ENCODE measurements around the gene NHEJ1. TPM values are rescaled to one million over a fixed set of nuclear protein-coding genes. Genes with fewer than 3 reads are reported as not detected.

NHEJ1 gene
- total RNA-seq: 1 to 10 TPM; 6.8 to 9.8 TPM
- 1 to 10 TPM; 8.1 to 8.9 TPM for polyA plus RNA-seq
- long read RNA-seq, donor 1, transcript NHEJ1-201 (8 exons, 2,094 nt): major isoform, 25 of 32 reads
- long read RNA-seq, donor 1, partial matches to known transcripts: 1 of 32 reads
- long read RNA-seq, donor 1, other reads (novel, unspliced or antisense): 6 of 32 reads
- long read RNA-seq, donor 2, partial matches to known transcripts: 0 of 3 reads
- long read RNA-seq, donor 2, other reads (novel, unspliced or antisense): 1 of 3 reads

- peak; percentile 98 to 99 for DNase-seq
- WGBS, 2 donors: 1% methylated on average over 58 to 70 of the region's 70 CpGs
- Histone ChIP-seq H3K27me3 (ENCODE audit: control insufficient read depth in 1 of 2, insufficient read depth in 2 of 2, low read length in 1 of 2) (no peaks in the 10 kb centered on the region), H3K9me3 (ENCODE audit: control insufficient read depth, low read length) (no peaks in the 10 kb centered on the region), H3K4me1 (ENCODE audit: control insufficient read depth in 1 of 2, insufficient read depth in 2 of 2, low read length in 2 of 2) (no peaks in the 10 kb centered on the region), H3K36me3 (ENCODE audit: control insufficient read depth in 1 of 2, insufficient read depth in 2 of 2, low read length in 1 of 2) (peaks cover 0 to 5% of the 10 kb centered on the region in 2 donors), H3K27ac (ENCODE audit: low read depth in 1 of 2, low read length in 2 of 2) (peak within 1 kb of the TSS in 1 of 2 donors; percentile 83), H3K4me3 (ENCODE audit: low read length in 2 of 2) (peak within 1 kb of the TSS; percentile 20 to 73)
- intact Hi-C loops (cut with DNase I): loop anchor here in 1 of 2 donors (1.0 to 10.0 kb wide), 3 partner anchors 58 to 374 kb away; partner anchors contain the start of gene ABCB6
- peak; percentile 98 for ATAC-seq (ENCODE audit: low FRiP score)
These were observed at the start of gene NHEJ1 for GRCh38 chr2:219160186-219161017. Gene NHEJ1 (minus strand): TSS chr2:219160815. CDS start chr2:219158362, 2,453 bp downstream.

DNA sequence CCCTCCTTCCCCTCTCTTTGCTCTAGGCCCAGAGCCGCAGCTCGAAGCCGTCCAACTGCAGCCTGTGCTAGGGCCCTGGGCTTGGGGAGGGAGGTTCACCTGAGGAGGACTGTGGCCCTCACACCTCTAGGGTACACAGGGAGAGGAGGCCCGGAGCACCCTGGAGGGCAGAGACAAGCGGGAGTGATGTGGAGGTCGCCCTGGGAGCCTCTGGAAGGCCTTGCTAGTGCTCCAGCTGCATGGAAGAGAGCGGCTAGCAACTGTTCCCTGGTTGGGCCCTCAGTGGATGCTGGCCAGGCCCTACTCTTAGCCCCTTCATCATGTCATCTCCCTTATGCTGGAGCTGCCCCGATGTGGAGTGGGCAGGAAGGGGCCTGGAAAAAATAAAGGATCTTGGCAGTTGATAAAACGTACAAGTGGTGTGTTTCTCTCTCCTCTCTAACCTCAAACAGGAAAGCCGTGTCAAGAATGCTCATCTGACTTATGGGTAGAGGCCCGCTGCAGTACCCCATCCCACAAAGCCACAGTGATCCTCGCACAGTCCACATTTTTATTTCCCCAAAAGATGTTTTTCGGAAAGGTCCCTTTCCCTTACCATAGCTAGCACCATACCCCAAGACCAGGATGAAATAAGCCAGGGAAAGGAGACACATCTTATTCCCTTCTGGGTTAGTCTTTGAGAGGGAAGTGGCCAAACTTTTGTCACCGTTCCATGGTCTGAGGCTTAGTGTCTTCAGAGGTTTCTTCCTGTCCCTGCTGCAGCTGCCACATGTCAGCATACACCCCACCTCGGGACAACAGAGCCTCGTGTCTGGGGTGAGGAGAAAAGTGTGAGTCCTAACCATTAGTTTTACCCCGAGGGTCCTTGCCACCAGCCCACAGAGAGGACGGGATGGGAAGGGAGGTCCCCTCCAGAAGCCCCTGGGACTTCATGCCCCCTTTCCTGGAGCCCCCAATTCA, 48.9 kb upstream of the NHEJ1 start:
- no peaks in the 10 kb centered on the region for H3K9me3 ChIP-seq (ENCODE audit: control insufficient read depth, low read length)
- ATAC-seq (ENCODE audit: low FRiP score): no peak
- no peaks in the 10 kb centered on the region for H3K4me1 ChIP-seq (ENCODE audit: control insufficient read depth in 1 of 2, insufficient read depth in 2 of 2, low read length in 2 of 2)
- WGBS, 2 donors: 84 to 86% methylated on average over 18 of the region's 18 CpGs
- intact Hi-C loops (cut with DNase I): no loop called here
- no peak overlapping the region for H3K4me3 ChIP-seq (ENCODE audit: low read length in 2 of 2)
- no peaks in the 10 kb centered on the region for H3K27me3 ChIP-seq (ENCODE audit: control insufficient read depth in 1 of 2, insufficient read depth in 2 of 2, low read length in 1 of 2)
- DNase-seq: no peak
- peaks cover 0 to 6% of the 10 kb centered on the region in 2 donors for H3K36me3 ChIP-seq (ENCODE audit: control insufficient read depth in 1 of 2, insufficient read depth in 2 of 2, low read length in 1 of 2)
- H3K27ac ChIP-seq (ENCODE audit: low read depth in 1 of 2, low read length in 2 of 2): no peak overlapping the region

DNA sequence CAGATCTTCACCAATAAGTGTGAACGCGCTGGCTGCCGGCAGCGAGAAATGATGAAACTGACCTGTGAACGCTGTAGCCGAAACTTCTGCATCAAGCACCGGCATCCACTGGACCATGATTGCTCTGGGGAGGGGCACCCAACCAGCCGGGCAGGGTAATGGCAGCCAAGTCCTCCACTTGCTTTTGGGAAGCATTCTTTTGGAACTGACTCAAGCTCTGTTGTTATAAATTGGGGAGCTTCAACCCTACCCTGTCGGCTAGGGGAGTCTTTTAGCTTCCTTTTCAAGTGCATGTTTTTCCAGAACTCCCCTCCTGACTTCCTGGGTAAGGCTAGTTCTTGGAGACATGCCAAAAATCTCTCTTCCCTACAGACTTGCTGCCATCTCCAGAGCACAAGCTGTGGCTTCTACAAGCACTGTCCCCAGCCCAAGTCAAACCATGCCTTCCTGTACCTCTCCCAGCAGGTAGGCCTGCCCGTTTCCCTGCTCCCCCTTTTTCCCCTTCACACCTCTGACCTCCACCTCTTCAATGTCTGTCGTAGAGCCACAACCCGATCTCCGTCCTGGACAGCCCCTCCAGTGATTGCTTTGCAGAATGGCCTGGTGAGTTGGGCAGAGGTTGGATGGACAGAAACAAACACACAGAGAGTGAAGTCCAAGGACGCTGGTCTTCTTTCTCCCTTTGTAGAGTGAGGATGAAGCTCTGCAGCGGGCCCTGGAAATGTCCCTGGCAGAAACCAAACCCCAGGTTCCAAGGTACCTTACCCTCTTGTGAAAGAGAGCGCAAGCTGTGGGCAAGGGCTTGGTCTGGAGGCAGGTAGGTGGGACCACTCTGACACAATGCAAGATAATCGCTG, 47.5 kb upstream of the NHEJ1 start:
- DNase-seq (no peak), ATAC-seq (ENCODE audit: low FRiP score) (no peak)
- H3K27ac ChIP-seq (ENCODE audit: low read depth in 1 of 2, low read length in 2 of 2): no peak overlapping the region
- no peak overlapping the region for H3K4me3 ChIP-seq (ENCODE audit: low read length in 2 of 2)
- H3K27me3 ChIP-seq (ENCODE audit: control insufficient read depth in 1 of 2, insufficient read depth in 2 of 2, low read length in 1 of 2): no peaks in the 10 kb centered on the region
- no peaks in the 10 kb centered on the region for H3K4me1 ChIP-seq (ENCODE audit: control insufficient read depth in 1 of 2, insufficient read depth in 2 of 2, low read length in 2 of 2)
- H3K36me3 ChIP-seq (ENCODE audit: control insufficient read depth in 1 of 2, insufficient read depth in 2 of 2, low read length in 1 of 2): peaks cover 0 to 6% of the 10 kb centered on the region in 2 donors
- intact Hi-C loops (cut with DNase I): no loop called here
- 63 to 65% methylated on average over 17 of the region's 17 CpGs for WGBS, 2 donors
- H3K9me3 ChIP-seq (ENCODE audit: control insufficient read depth, low read length): no peaks in the 10 kb centered on the region

GRCh38 chr2:219207134-219207883, 46.7 kb upstream of the NHEJ1 start:
- intact Hi-C loops (cut with DNase I): no loop called here
- Histone ChIP-seq H3K36me3 (ENCODE audit: control insufficient read depth in 1 of 2, insufficient read depth in 2 of 2, low read length in 1 of 2) (peaks cover 0 to 6% of the 10 kb centered on the region in 2 donors), H3K27ac (ENCODE audit: low read depth in 1 of 2, low read length in 2 of 2) (peak overlapping the region in 1 of 2 donors; percentile 58), H3K4me1 (ENCODE audit: control insufficient read depth in 1 of 2, insufficient read depth in 2 of 2, low read length in 2 of 2) (no peaks in the 10 kb centered on the region), H3K9me3 (ENCODE audit: control insufficient read depth, low read length) (no peaks in the 10 kb centered on the region), H3K27me3 (ENCODE audit: control insufficient read depth in 1 of 2, insufficient read depth in 2 of 2, low read length in 1 of 2) (no peaks in the 10 kb centered on the region), H3K4me3 (ENCODE audit: low read length in 2 of 2) (peak overlapping the region; percentile 31 to 55)
- DNase-seq: no peak
- 3 to 4% methylated on average over 18 to 22 of the region's 22 CpGs for WGBS, 2 donors
- ATAC-seq (ENCODE audit: low FRiP score): no peak

GRCh38 chr2:219206328-219207133, 45.9 kb upstream of the NHEJ1 start, which contains the start of gene ZFAND2B:
Gene ZFAND2B (plus strand): TSS chr2:219206782. CDS start chr2:219206988, 206 bp downstream.
- H3K9me3 ChIP-seq (ENCODE audit: control insufficient read depth, low read length): no peaks in the 10 kb centered on the region
- peaks cover 0 to 6% of the 10 kb centered on the region in 2 donors for H3K36me3 ChIP-seq (ENCODE audit: control insufficient read depth in 1 of 2, insufficient read depth in 2 of 2, low read length in 1 of 2)
- ATAC-seq (ENCODE audit: low FRiP score): peak; percentile 97

DNA sequence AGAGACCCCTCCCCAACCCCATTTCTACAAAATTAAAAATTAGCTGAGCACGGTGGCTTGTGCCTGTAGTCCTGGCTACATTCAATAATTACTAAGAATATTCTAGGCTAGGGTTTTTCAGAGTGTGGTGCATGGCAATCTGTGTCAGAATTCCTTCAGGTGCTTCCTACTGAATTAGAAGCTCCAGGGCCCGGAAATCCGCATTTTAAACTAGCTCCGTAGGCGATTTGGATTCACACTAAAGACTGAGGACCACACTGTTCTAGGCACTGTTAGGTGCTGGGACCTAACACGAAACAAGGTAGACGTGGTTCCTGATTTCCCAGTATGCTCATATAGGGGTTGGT, 45.3 kb upstream of the NHEJ1 start:
- ATAC-seq (ENCODE audit: low FRiP score) (peak; percentile 6), DNase-seq (no peak)
- Histone ChIP-seq H3K4me1 (ENCODE audit: control insufficient read depth in 1 of 2, insufficient read depth in 2 of 2, low read length in 2 of 2) (no peaks in the 10 kb centered on the region), H3K9me3 (ENCODE audit: control insufficient read depth, low read length) (no peaks in the 10 kb centered on the region), H3K27me3 (ENCODE audit: control insufficient read depth in 1 of 2, insufficient read depth in 2 of 2, low read length in 1 of 2) (no peaks in the 10 kb centered on the region), H3K4me3 (ENCODE audit: low read length in 2 of 2) (peak overlapping the region; percentile 12 to 55), H3K36me3 (ENCODE audit: control insufficient read depth in 1 of 2, insufficient read depth in 2 of 2, low read length in 1 of 2) (peaks cover 0 to 6% of the 10 kb centered on the region in 2 donors), H3K27ac (ENCODE audit: low read depth in 1 of 2, low read length in 2 of 2) (peak overlapping the region; percentile 3 to 58)
- intact Hi-C loops (cut with DNase I): loop anchor here in 1 of 2 donors (1.0 kb wide), 1 partner anchor 28 kb away; the partner anchor contains the start of gene RETREG2
- 16% methylated on average over 7 of the region's 7 CpGs for WGBS, 2 donors

More at GRCh38 chr2:219206328-219207133, 45.9 kb upstream of the NHEJ1 start, which contains the start of gene ZFAND2B:
- intact Hi-C loops (cut with DNase I): loop anchor here in 1 of 2 donors (1.0 kb wide), 1 partner anchor 28 kb away; the partner anchor contains the start of gene RETREG2
- H3K27ac ChIP-seq (ENCODE audit: low read depth in 1 of 2, low read length in 2 of 2): peak within 1 kb of the TSS; percentile 58 to 61
- peak; percentile 97 to 98 for DNase-seq
- H3K4me3 ChIP-seq (ENCODE audit: low read length in 2 of 2): peak within 1 kb of the TSS; percentile 31 to 55
- 1% methylated on average over 46 to 76 of the region's 76 CpGs for WGBS, 2 donors
- H3K27me3 ChIP-seq (ENCODE audit: control insufficient read depth in 1 of 2, insufficient read depth in 2 of 2, low read length in 1 of 2): no peaks in the 10 kb centered on the region
- H3K4me1 ChIP-seq (ENCODE audit: control insufficient read depth in 1 of 2, insufficient read depth in 2 of 2, low read length in 2 of 2): no peaks in the 10 kb centered on the region

- no peak for ATAC-seq (ENCODE audit: low FRiP score)
- intact Hi-C loops (cut with DNase I): no loop called here
- H3K4me3 ChIP-seq (ENCODE audit: low read length in 2 of 2): no peak overlapping the region
- H3K4me1 ChIP-seq (ENCODE audit: control insufficient read depth in 1 of 2, insufficient read depth in 2 of 2, low read length in 2 of 2): no peaks in the 10 kb centered on the region
- no peak for DNase-seq
- H3K9me3 ChIP-seq (ENCODE audit: control insufficient read depth, low read length): no peaks in the 10 kb centered on the region
- no peaks in the 10 kb centered on the region for H3K27me3 ChIP-seq (ENCODE audit: control insufficient read depth in 1 of 2, insufficient read depth in 2 of 2, low read length in 1 of 2)
- H3K36me3 ChIP-seq (ENCODE audit: control insufficient read depth in 1 of 2, insufficient read depth in 2 of 2, low read length in 1 of 2): peaks cover 0 to 4% of the 10 kb centered on the region in 2 donors
- 76 to 81% methylated on average over 5 of the region's 5 CpGs for WGBS, 2 donors
- H3K27ac ChIP-seq (ENCODE audit: low read depth in 1 of 2, low read length in 2 of 2): no peak overlapping the region
These were observed 44.5 kb upstream of the NHEJ1 start for GRCh38 chr2:219205165-219205538.

Data from aorta (tissue), 5 donors.